Measurements from ENCODE around the gene CDC42EP5. TPM values are rescaled to one million over a fixed set of nuclear protein-coding genes. Genes with fewer than 3 reads are reported as not detected.

CDC42EP5 gene
- total RNA-seq, 1 experiment from 2014 or later: 11.5 TPM

DNA sequence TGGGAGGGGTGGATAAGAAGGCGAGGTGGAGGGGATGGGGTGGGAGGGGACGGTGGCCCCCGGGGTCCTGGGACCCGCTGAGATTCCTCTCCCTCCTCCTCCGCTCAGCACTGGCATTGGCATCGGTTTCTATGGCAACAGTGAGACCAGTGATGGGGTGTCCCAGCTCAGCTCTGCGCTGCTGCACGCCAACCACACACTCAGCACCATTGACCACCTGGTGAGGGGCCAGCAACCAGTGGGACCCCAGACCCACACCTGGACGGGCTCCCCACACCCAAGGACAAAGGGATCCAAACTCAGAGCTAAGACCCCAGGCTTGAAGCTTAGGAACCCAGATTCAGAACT is 52.0 kb downstream of the CDC42EP5 start (continued):
- TF ChIP-seq, protein P1, sequence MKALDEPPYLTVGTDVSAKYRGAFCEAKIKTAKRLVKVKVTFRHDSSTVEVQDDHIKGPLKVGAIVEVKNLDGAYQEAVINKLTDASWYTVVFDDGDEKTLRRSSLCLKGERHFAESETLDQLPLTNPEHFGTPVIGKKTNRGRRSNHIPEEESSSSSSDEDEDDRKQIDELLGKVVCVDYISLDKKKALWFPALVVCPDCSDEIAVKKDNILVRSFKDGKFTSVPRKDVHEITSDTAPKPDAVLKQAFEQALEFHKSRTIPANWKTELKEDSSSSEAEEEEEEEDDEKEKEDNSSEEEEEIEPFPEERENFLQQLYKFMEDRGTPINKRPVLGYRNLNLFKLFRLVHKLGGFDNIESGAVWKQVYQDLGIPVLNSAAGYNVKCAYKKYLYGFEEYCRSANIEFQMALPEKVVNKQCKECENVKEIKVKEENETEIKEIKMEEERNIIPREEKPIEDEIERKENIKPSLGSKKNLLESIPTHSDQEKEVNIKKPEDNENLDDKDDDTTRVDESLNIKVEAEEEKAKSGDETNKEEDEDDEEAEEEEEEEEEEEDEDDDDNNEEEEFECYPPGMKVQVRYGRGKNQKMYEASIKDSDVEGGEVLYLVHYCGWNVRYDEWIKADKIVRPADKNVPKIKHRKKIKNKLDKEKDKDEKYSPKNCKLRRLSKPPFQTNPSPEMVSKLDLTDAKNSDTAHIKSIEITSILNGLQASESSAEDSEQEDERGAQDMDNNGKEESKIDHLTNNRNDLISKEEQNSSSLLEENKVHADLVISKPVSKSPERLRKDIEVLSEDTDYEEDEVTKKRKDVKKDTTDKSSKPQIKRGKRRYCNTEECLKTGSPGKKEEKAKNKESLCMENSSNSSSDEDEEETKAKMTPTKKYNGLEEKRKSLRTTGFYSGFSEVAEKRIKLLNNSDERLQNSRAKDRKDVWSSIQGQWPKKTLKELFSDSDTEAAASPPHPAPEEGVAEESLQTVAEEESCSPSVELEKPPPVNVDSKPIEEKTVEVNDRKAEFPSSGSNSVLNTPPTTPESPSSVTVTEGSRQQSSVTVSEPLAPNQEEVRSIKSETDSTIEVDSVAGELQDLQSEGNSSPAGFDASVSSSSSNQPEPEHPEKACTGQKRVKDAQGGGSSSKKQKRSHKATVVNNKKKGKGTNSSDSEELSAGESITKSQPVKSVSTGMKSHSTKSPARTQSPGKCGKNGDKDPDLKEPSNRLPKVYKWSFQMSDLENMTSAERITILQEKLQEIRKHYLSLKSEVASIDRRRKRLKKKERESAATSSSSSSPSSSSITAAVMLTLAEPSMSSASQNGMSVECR (CRISPR knock-in tag; IDR thresholded peaks at IDR 0.05; ENCODE audit: borderline replicate concordance): no peak
- no peak for TF ChIP-seq NFYB (CRISPR knock-in tag; conservative IDR thresholded peaks at IDR 0.05; ENCODE audit: low read depth)

DNA sequence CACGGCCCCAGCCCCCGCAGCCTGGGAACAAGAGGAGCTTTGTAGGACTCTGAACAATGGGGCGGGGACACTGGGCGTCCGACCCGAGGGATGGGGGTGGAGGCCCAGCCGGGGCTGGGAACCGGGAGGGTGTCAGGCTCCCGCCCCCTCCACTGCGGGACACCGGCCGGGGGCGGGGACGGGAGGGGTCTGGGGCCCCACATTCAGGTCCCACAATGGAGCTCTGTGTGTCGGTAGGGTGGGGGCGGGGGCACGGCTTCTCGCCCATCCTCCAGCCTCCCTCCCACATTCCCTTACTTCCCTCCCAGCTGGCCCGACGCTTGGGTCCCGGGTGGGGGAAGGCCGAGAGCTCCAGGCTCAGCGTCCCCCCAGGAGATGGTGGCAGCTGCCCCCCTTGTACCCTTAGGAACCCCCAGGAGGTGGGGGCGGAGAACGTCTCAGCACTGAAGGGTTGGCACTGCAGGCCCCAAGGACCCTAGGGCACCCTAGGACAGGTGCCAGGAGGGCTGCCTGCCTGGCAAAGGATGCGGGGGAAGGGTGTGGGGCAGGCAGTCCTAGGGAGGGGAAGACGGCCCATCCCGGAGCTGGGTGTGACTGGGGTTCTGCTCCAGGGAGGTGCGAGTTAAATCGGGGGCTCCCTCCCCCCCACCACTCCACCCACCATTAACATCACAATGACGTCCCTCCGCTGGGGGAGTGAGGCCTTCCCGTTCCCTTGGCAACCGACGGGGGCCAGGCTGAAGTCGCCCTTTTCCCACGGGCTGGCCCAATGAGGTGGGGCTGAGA is 52.5 kb downstream of the CDC42EP5 start:
- TF ChIP-seq, protein P2, sequence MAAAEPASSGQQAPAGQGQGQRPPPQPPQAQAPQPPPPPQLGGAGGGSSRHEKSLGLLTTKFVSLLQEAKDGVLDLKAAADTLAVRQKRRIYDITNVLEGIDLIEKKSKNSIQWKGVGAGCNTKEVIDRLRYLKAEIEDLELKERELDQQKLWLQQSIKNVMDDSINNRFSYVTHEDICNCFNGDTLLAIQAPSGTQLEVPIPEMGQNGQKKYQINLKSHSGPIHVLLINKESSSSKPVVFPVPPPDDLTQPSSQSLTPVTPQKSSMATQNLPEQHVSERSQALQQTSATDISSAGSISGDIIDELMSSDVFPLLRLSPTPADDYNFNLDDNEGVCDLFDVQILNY (CRISPR knock-in tag; IDR thresholded peaks at IDR 0.05): 0 out of 2 replicates have a peak, but pooled peaks have one; percentile 8
- TF ChIP-seq ZNF317 (CRISPR knock-in tag; IDR thresholded peaks at IDR 0.05; ENCODE audit: borderline replicate concordance, low read depth) (0 out of 2 replicates have a peak, but pooled peaks have one; percentile 8), KAT7 (CRISPR knock-in tag; IDR thresholded peaks at IDR 0.05; ENCODE audit: borderline replicate concordance) (peak; percentile 75; the same call in 1 of the 2 replicates), TEAD1 (CRISPR knock-in tag; IDR thresholded peaks at IDR 0.05) (peak; percentile 23; the same call in 1 of the 2 replicates), HMGA2 (CRISPR knock-in tag; IDR thresholded peaks at IDR 0.05) (peak; percentile 23; the same call in 1 of the 2 replicates), SP1 (CRISPR knock-in tag; conservative IDR thresholded peaks at IDR 0.05) (peak; percentile 54), SMAD4 (CRISPR knock-in tag; IDR thresholded peaks at IDR 0.05) (no peak), ZNF423 (CRISPR knock-in tag; IDR thresholded peaks at IDR 0.05) (peak; percentile 64), SMAD3 (CRISPR knock-in tag; IDR thresholded peaks at IDR 0.05; ENCODE audit: borderline replicate concordance) (0 out of 2 replicates have a peak, but pooled peaks have one; percentile 36), GABPB1 (CRISPR knock-in tag; IDR thresholded peaks at IDR 0.05) (0 out of 2 replicates have a peak, but pooled peaks have one; percentile 6), TCF7 (CRISPR knock-in tag; IDR thresholded peaks at IDR 0.05; ENCODE audit: low read depth) (no peak)
- H3K9me3 Mint-ChIP-seq: no peaks in the 10 kb centered on the region
- peaks cover 27% of the 10 kb centered on the region for H3K27me3 Mint-ChIP-seq (ENCODE audit: low read depth)
- H3K27ac Mint-ChIP-seq: peak overlapping the region; percentile 55; the same call in 1 of the 2 replicates
- POLR2A ChIA-PET: interaction anchor here (0.6 to 3.5 kb wide), 10 partner anchors 9 to 1283 kb away, joined by 3 to 21 read pairs (median 4); partner anchors contain the start of gene LENG9
- DNase-seq (ENCODE audit: low spot score) (peak; percentile 89), ATAC-seq (peak; percentile 60)
- peaks cover 16% of the 10 kb centered on the region for H3K36me3 Mint-ChIP-seq
- H3K4me1 Mint-ChIP-seq: peaks cover 45% of the 10 kb centered on the region
- H3K4me3 Mint-ChIP-seq: peak overlapping the region; percentile 59
- CTCF ChIA-PET: interaction anchor here (0.6 to 5.2 kb wide), 13 partner anchors 10 to 584 kb away, joined by 3 to 66 read pairs (median 5); partner anchors contain the start of gene LENG8

DNA sequence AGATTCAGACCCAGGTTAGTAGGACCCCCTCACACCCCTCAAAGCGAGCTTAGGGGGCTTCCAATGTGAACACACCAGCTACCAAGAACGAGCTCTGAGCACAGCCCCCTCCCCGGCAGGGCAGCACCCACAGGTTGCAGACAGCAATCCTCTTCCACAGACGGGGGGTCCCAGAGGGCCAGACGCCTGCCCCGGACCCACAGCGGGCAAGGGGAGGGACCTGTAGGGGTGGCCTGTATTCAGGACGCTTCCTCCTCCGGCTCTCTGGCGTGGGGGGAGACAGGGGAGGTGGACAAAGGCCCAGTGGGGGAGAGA is 53.1 kb downstream of the CDC42EP5 start:
- Mint-ChIP-seq H3K27ac (peak overlapping the region; percentile 40; the same call in 1 of the 2 replicates), H3K27me3 (ENCODE audit: low read depth) (peaks cover 26% of the 10 kb centered on the region), H3K9me3 (no peaks in the 10 kb centered on the region), H3K4me1 (peaks cover 45% of the 10 kb centered on the region), H3K4me3 (peak overlapping the region; percentile 52), H3K36me3 (peaks cover 14% of the 10 kb centered on the region)
- ChIA-PET POLR2A (interaction anchor here (0.6 to 3.5 kb wide), 8 partner anchors 10 to 1284 kb away, joined by 3 to 21 read pairs (median 4); partner anchors contain the start of gene LENG9), CTCF (interaction anchor here (0.6 to 5.2 kb wide), 12 partner anchors 10 to 585 kb away, joined by 3 to 66 read pairs (median 5); partner anchors contain the start of gene LENG8)
- ATAC-seq: no peak
- DNase-seq (ENCODE audit: low spot score): no peak
- TF ChIP-seq, protein P3, sequence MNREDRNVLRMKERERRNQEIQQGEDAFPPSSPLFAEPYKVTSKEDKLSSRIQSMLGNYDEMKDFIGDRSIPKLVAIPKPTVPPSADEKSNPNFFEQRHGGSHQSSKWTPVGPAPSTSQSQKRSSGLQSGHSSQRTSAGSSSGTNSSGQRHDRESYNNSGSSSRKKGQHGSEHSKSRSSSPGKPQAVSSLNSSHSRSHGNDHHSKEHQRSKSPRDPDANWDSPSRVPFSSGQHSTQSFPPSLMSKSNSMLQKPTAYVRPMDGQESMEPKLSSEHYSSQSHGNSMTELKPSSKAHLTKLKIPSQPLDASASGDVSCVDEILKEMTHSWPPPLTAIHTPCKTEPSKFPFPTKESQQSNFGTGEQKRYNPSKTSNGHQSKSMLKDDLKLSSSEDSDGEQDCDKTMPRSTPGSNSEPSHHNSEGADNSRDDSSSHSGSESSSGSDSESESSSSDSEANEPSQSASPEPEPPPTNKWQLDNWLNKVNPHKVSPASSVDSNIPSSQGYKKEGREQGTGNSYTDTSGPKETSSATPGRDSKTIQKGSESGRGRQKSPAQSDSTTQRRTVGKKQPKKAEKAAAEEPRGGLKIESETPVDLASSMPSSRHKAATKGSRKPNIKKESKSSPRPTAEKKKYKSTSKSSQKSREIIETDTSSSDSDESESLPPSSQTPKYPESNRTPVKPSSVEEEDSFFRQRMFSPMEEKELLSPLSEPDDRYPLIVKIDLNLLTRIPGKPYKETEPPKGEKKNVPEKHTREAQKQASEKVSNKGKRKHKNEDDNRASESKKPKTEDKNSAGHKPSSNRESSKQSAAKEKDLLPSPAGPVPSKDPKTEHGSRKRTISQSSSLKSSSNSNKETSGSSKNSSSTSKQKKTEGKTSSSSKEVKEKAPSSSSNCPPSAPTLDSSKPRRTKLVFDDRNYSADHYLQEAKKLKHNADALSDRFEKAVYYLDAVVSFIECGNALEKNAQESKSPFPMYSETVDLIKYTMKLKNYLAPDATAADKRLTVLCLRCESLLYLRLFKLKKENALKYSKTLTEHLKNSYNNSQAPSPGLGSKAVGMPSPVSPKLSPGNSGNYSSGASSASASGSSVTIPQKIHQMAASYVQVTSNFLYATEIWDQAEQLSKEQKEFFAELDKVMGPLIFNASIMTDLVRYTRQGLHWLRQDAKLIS (CRISPR knock-in tag; IDR thresholded peaks at IDR 0.05; ENCODE audit: borderline replicate concordance): no peak
- TF ChIP-seq, protein P4, sequence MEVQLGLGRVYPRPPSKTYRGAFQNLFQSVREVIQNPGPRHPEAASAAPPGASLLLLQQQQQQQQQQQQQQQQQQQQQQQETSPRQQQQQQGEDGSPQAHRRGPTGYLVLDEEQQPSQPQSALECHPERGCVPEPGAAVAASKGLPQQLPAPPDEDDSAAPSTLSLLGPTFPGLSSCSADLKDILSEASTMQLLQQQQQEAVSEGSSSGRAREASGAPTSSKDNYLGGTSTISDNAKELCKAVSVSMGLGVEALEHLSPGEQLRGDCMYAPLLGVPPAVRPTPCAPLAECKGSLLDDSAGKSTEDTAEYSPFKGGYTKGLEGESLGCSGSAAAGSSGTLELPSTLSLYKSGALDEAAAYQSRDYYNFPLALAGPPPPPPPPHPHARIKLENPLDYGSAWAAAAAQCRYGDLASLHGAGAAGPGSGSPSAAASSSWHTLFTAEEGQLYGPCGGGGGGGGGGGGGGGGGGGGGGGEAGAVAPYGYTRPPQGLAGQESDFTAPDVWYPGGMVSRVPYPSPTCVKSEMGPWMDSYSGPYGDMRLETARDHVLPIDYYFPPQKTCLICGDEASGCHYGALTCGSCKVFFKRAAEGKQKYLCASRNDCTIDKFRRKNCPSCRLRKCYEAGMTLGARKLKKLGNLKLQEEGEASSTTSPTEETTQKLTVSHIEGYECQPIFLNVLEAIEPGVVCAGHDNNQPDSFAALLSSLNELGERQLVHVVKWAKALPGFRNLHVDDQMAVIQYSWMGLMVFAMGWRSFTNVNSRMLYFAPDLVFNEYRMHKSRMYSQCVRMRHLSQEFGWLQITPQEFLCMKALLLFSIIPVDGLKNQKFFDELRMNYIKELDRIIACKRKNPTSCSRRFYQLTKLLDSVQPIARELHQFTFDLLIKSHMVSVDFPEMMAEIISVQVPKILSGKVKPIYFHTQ (CRISPR knock-in tag; IDR thresholded peaks at IDR 0.05): no peak
